ENCODE results near the gene FKBP11. TPM values are rescaled to one million over a fixed set of nuclear protein-coding genes. Genes with fewer than 3 reads are reported as not detected.

The FKBP11 gene
- 100 to 1,000 TPM in 1 of 2 experiments, 10 to 100 TPM in 1; 97.4 to 104 TPM for total RNA-seq

GRCh38 chr12:48925304-48926011, at the start of gene FKBP11:
Gene FKBP11, minus strand, starts transcription at chr12:48925492. Its CDS starts 64 bp downstream, at chr12:48925428.
- H3K9me3 Mint-ChIP-seq: no peaks in the 10 kb centered on the region

GRCh38 chr12:48973941-48974673, 48.8 kb upstream of the FKBP11 start:
- no peak overlapping the region for H3K27ac Mint-ChIP-seq
- no peaks in the 10 kb centered on the region for H3K36me3 Mint-ChIP-seq
- H3K9me3 Mint-ChIP-seq: no peaks in the 10 kb centered on the region
- DNase-seq: peak; percentile 49
- no peak overlapping the region for H3K4me3 Mint-ChIP-seq
- peaks cover 85% of the 10 kb centered on the region for H3K27me3 Mint-ChIP-seq
- peaks cover 41% of the 10 kb centered on the region for H3K4me1 Mint-ChIP-seq

More at GRCh38 chr12:48925304-48926011, at the start of gene FKBP11:
- Mint-ChIP-seq H3K27me3 (no peaks in the 10 kb centered on the region), H3K4me3 (peak within 1 kb of the TSS; percentile 93), H3K27ac (peak within 1 kb of the TSS; percentile 98), H3K4me1 (peaks cover 45% of the 10 kb centered on the region), H3K36me3 (peaks cover 48% of the 10 kb centered on the region)
- peak; percentile 80 for DNase-seq

- H3K36me3 Mint-ChIP-seq: no peaks in the 10 kb centered on the region
- DNase-seq: no peak
- H3K4me1 Mint-ChIP-seq: peaks cover 40% of the 10 kb centered on the region
- H3K27ac Mint-ChIP-seq: no peak overlapping the region
- no peak overlapping the region for H3K4me3 Mint-ChIP-seq
- peaks cover 79% of the 10 kb centered on the region for H3K27me3 Mint-ChIP-seq
- no peaks in the 10 kb centered on the region for H3K9me3 Mint-ChIP-seq
Measured at GRCh38 chr12:48973531-48973930, 48.2 kb upstream of the FKBP11 start.

GRCh38 chr12:48972952-48973483, 47.7 kb upstream of the FKBP11 start:
- H3K4me1 Mint-ChIP-seq: peaks cover 42% of the 10 kb centered on the region
- H3K27ac Mint-ChIP-seq: no peak overlapping the region
- H3K27me3 Mint-ChIP-seq: peaks cover 79% of the 10 kb centered on the region
- H3K4me3 Mint-ChIP-seq: no peak overlapping the region
- DNase-seq: no peak
- H3K36me3 Mint-ChIP-seq: no peaks in the 10 kb centered on the region
- no peaks in the 10 kb centered on the region for H3K9me3 Mint-ChIP-seq

- H3K4me1 Mint-ChIP-seq: peaks cover 37% of the 10 kb centered on the region
- H3K4me3 Mint-ChIP-seq: no peak overlapping the region
- peaks cover 74% of the 10 kb centered on the region for H3K27me3 Mint-ChIP-seq
- H3K9me3 Mint-ChIP-seq: no peaks in the 10 kb centered on the region
- peak; percentile 64 for DNase-seq
- no peak overlapping the region for H3K27ac Mint-ChIP-seq
- H3K36me3 Mint-ChIP-seq: no peaks in the 10 kb centered on the region
Measured at GRCh38 chr12:48972213-48972951, 47.1 kb upstream of the FKBP11 start.

GRCh38 chr12:48970702-48971334, 45.5 kb upstream of the FKBP11 start:
- H3K27me3 Mint-ChIP-seq: peaks cover 58% of the 10 kb centered on the region
- peak overlapping the region; percentile 38 for H3K4me3 Mint-ChIP-seq
- H3K4me1 Mint-ChIP-seq: peaks cover 33% of the 10 kb centered on the region
- DNase-seq: no peak
- H3K36me3 Mint-ChIP-seq: no peaks in the 10 kb centered on the region
- no peaks in the 10 kb centered on the region for H3K9me3 Mint-ChIP-seq
- H3K27ac Mint-ChIP-seq: peak overlapping the region; percentile 43

- no peak overlapping the region for H3K4me3 Mint-ChIP-seq
- no peaks in the 10 kb centered on the region for H3K9me3 Mint-ChIP-seq
- H3K27me3 Mint-ChIP-seq: peaks cover 54% of the 10 kb centered on the region
- H3K27ac Mint-ChIP-seq: no peak overlapping the region
- DNase-seq: peak; percentile 52
- H3K4me1 Mint-ChIP-seq: peaks cover 33% of the 10 kb centered on the region
- no peaks in the 10 kb centered on the region for H3K36me3 Mint-ChIP-seq
Measured at GRCh38 chr12:48969833-48970701, 44.8 kb upstream of the FKBP11 start.

GRCh38 chr12:48969160-48969771, 44.0 kb upstream of the FKBP11 start:
- DNase-seq: no peak
- Mint-ChIP-seq H3K36me3 (no peaks in the 10 kb centered on the region), H3K27ac (no peak overlapping the region), H3K27me3 (peaks cover 47% of the 10 kb centered on the region), H3K9me3 (no peaks in the 10 kb centered on the region), H3K4me3 (no peak overlapping the region), H3K4me1 (peaks cover 33% of the 10 kb centered on the region)

GRCh38 chr12:48968467-48968866, 43.2 kb upstream of the FKBP11 start:
- Mint-ChIP-seq H3K4me3 (no peak overlapping the region), H3K4me1 (peaks cover 33% of the 10 kb centered on the region), H3K27ac (no peak overlapping the region), H3K27me3 (peaks cover 39% of the 10 kb centered on the region), H3K9me3 (no peaks in the 10 kb centered on the region), H3K36me3 (no peaks in the 10 kb centered on the region)
- no peak for DNase-seq

- Mint-ChIP-seq H3K4me1 (peaks cover 32% of the 10 kb centered on the region), H3K27ac (no peak overlapping the region), H3K27me3 (peaks cover 34% of the 10 kb centered on the region), H3K9me3 (no peaks in the 10 kb centered on the region), H3K36me3 (no peaks in the 10 kb centered on the region), H3K4me3 (no peak overlapping the region)
- no peak for DNase-seq
Measured at GRCh38 chr12:48967991-48968390, 42.7 kb upstream of the FKBP11 start.

- Mint-ChIP-seq H3K4me3 (no peak overlapping the region), H3K27me3 (peaks cover 17% of the 10 kb centered on the region), H3K9me3 (no peaks in the 10 kb centered on the region), H3K27ac (no peak overlapping the region), H3K4me1 (peaks cover 23% of the 10 kb centered on the region), H3K36me3 (no peaks in the 10 kb centered on the region)
- DNase-seq: no peak
Measured at GRCh38 chr12:48966177-48966895, 41.0 kb upstream of the FKBP11 start.

GRCh38 chr12:48965298-48965838, 40.1 kb upstream of the FKBP11 start:
- Mint-ChIP-seq H3K27ac (no peak overlapping the region), H3K4me1 (peaks cover 13% of the 10 kb centered on the region), H3K4me3 (no peak overlapping the region), H3K27me3 (peaks cover 8% of the 10 kb centered on the region), H3K9me3 (no peaks in the 10 kb centered on the region), H3K36me3 (no peaks in the 10 kb centered on the region)
- DNase-seq: no peak

GRCh38 chr12:48961801-48962200, 36.5 kb upstream of the FKBP11 start:
- Mint-ChIP-seq H3K9me3 (no peaks in the 10 kb centered on the region), H3K27ac (no peak overlapping the region), H3K4me3 (no peak overlapping the region), H3K27me3 (peaks cover 11% of the 10 kb centered on the region), H3K4me1 (peaks cover 6% of the 10 kb centered on the region), H3K36me3 (no peaks in the 10 kb centered on the region)
- DNase-seq: no peak

Measured in activated naive CD8-positive, alpha-beta T cell treated with anti-CD3 and anti-CD28 coated beads for 36 hours (primary cell).